Measurements from ENCODE around the gene PPIAL4G. TPM values are rescaled to one million over a fixed set of nuclear protein-coding genes. Genes with fewer than 3 reads are reported as not detected.

Gene PPIAL4G
- total and polyA plus RNA-seq, 10 of the 15 experiments (the other 5 are each of a cell fraction or from before 2014, with no cell fraction given) = not detected

DNA sequence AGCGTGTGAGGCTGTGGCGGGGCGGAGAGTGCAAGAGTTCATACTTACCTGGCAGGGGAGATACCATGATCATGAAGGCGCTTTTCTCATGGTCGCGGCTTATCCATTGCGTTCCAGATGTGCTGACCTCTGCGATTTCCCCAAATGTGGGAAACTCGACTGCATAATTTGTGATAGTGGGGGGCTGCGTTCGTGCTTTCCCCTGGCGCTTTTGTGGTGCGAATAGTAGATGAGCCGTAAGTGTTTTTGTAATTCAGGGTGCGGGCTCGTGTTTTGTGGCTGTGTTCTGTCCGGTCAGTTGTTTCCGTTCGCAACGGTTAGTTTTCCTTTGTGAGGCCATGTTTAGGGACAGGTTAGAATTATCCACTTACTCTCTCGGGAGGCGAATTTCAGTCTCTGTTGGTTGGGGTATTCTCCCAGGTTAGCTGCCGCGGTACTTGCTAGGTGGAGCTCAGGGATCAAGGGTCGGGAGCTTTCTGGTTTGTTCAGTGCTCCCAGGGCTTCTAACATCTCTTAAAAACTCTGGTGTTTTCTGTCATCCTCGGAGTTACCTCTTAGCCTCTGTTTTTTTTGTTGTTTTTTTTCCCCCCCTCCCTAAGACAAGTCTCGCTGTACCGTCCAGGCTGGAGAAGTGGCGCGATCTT lies 39.6 kb upstream of the PPIAL4G start (continued):
- TF ChIP-seq, protein P1, sequence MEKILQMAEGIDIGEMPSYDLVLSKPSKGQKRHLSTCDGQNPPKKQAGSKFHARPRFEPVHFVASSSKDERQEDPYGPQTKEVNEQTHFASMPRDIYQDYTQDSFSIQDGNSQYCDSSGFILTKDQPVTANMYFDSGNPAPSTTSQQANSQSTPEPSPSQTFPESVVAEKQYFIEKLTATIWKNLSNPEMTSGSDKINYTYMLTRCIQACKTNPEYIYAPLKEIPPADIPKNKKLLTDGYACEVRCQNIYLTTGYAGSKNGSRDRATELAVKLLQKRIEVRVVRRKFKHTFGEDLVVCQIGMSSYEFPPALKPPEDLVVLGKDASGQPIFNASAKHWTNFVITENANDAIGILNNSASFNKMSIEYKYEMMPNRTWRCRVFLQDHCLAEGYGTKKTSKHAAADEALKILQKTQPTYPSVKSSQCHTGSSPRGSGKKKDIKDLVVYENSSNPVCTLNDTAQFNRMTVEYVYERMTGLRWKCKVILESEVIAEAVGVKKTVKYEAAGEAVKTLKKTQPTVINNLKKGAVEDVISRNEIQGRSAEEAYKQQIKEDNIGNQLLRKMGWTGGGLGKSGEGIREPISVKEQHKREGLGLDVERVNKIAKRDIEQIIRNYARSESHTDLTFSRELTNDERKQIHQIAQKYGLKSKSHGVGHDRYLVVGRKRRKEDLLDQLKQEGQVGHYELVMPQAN (conservative IDR thresholded peaks at IDR 0.05) = peak; percentile 70
- TF ChIP-seq TCF7 (IDR thresholded peaks at IDR 0.05; ENCODE audit: borderline replicate concordance) = peak; percentile 91
- TF ChIP-seq YY1 (IDR thresholded peaks at IDR 0.05; ENCODE audit: low read depth, low read length) = peak; percentile 90
- TF ChIP-seq KAT2A (conservative IDR thresholded peaks at IDR 0.05; ENCODE audit: control insufficient read depth, low read depth, low read length) = peak; percentile 71; the same call in 1 of the 2 replicates
- TF ChIP-seq, protein P2, sequence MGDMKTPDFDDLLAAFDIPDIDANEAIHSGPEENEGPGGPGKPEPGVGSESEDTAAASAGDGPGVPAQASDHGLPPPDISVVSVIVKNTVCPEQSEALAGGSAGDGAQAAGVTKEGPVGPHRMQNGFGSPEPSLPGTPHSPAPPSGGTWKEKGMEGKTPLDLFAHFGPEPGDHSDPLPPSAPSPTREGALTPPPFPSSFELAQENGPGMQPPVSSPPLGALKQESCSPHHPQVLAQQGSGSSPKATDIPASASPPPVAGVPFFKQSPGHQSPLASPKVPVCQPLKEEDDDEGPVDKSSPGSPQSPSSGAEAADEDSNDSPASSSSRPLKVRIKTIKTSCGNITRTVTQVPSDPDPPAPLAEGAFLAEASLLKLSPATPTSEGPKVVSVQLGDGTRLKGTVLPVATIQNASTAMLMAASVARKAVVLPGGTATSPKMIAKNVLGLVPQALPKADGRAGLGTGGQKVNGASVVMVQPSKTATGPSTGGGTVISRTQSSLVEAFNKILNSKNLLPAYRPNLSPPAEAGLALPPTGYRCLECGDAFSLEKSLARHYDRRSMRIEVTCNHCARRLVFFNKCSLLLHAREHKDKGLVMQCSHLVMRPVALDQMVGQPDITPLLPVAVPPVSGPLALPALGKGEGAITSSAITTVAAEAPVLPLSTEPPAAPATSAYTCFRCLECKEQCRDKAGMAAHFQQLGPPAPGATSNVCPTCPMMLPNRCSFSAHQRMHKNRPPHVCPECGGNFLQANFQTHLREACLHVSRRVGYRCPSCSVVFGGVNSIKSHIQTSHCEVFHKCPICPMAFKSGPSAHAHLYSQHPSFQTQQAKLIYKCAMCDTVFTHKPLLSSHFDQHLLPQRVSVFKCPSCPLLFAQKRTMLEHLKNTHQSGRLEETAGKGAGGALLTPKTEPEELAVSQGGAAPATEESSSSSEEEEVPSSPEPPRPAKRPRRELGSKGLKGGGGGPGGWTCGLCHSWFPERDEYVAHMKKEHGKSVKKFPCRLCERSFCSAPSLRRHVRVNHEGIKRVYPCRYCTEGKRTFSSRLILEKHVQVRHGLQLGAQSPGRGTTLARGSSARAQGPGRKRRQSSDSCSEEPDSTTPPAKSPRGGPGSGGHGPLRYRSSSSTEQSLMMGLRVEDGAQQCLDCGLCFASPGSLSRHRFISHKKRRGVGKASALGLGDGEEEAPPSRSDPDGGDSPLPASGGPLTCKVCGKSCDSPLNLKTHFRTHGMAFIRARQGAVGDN (IDR thresholded peaks at IDR 0.05) = peak; percentile 99
- TF ChIP-seq MLLT1 (IDR thresholded peaks at IDR 0.05) = peak; percentile 90
- TF ChIP-seq NR2F1 (conservative IDR thresholded peaks at IDR 0.05) = peak; percentile 73
- TF ChIP-seq SKIL (IDR thresholded peaks at IDR 0.05; ENCODE audit: low read depth, poor library complexity, severe bottlenecking) = peak; percentile 59
- TF ChIP-seq ZNF24 (IDR thresholded peaks at IDR 0.05) = peak; percentile 38; the same call in 1 of the 2 replicates
- TF ChIP-seq CBFB (IDR thresholded peaks at IDR 0.05; ENCODE audit: low read depth) = peak; percentile 100
- peak in 1 of 2 experiments; percentile 92; a peak in 2 of 4 replicates for TF ChIP-seq CEBPB (IDR thresholded peaks at IDR 0.05; ENCODE audit: borderline replicate concordance in 1 of 2, low read depth in 2 of 2, low read length in 2 of 2)
- TF ChIP-seq ZNF207 (IDR thresholded peaks at IDR 0.05; ENCODE audit: borderline replicate concordance) = peak; percentile 78; the same call in 1 of the 2 replicates
- peak; percentile 64 for TF ChIP-seq HCFC1 (IDR thresholded peaks at IDR 0.05; ENCODE audit: low read length)
- peak; percentile 86 for TF ChIP-seq EED (IDR thresholded peaks at IDR 0.05; ENCODE audit: low read depth)
- TF ChIP-seq RELB (IDR thresholded peaks at IDR 0.05; ENCODE audit: low read depth) = peak; percentile 39; the same call in 1 of the 2 replicates
- peak; percentile 33; the same call in 1 of the 2 replicates for TF ChIP-seq RAD21 (IDR thresholded peaks at IDR 0.05; ENCODE audit: insufficient read depth, low read depth, low read length)
- TF ChIP-seq KLF5 (IDR thresholded peaks at IDR 0.05; ENCODE audit: partially characterized antibody) = peak; percentile 95
- peak; percentile 79; the same call in 1 of the 2 replicates for TF ChIP-seq TAF1 (IDR thresholded peaks at IDR 0.05; ENCODE audit: borderline replicate concordance, low read depth, low read length)
